IMR-90 (cell line): Measurements from ENCODE around the gene KCNIP3. TPM values are rescaled to one million over a fixed set of nuclear protein-coding genes. Genes with fewer than 3 reads are reported as not detected.

Source experiments
- ATAC-seq: fragments of 200-7000 bp; cut with Tn5 transposase; 2 replicates; pipeline ENCODE4 v1.9.1; 2020; ENCODE audit warnings: low read depth, mild to moderate bottlenecking, moderate library complexity
- BruUV-seq: library from RNA; stranded (reverse); fragments of 400-500 nt; replicated peaks from 2 replicates; lab custom pipeline; 2021; lab: Mats Ljungman, UMichigan
- CTCF ChIA-PET: fragments of 300-600 bp; formaldehyde crosslinking; extraction: SDS; loops from one replicate; lab custom pipeline; 2021; ENCODE audit warnings: antibody characterized with exemption; lab: Yijun Ruan, JAX
- POLR2A ChIA-PET: fragments of 300-600 bp; sonication (Branson Sonifier 250); formaldehyde crosslinking; loops from one replicate; lab custom pipeline; 2022; ENCODE audit warnings: antibody characterized with exemption; ENCODE audit not compliant: unreplicated experiment; lab: Charles Lee
- DNase-seq: peaks from one replicate; pipeline ENCODE4 v3.0.0; 2013
- H2AFZ ChIP-seq: replicated peaks from 2 replicates; pipeline ENCODE3; 2013; ENCODE audit warnings: low read length, mild to moderate bottlenecking; ENCODE audit not compliant: poor library complexity
- H2AK5ac ChIP-seq: 2 replicates; pipeline ENCODE4 v1.6.1; 2013; ENCODE audit warnings: low read depth, low read length, inconsistent platforms
- H2AK9ac ChIP-seq: replicated peaks from 2 replicates; pipeline ENCODE3; 2013; ENCODE audit warnings: mild to moderate bottlenecking, low read depth, low read length, moderate library complexity; ENCODE audit not compliant: poor library complexity
- H2BK120ac ChIP-seq: 2 replicates; pipeline ENCODE4 v1.6.1; 2013; ENCODE audit warnings: low read depth, low read length, inconsistent platforms
- H2BK15ac ChIP-seq: 3 replicates; pipeline ENCODE4 v1.6.1; 2013; ENCODE audit warnings: low read depth, low read length, inconsistent platforms
- H2BK20ac ChIP-seq: 2 replicates; pipeline ENCODE4 v1.6.1; 2013; ENCODE audit warnings: low read depth, mild to moderate bottlenecking, inconsistent platforms, low read length, moderate library complexity
- H2BK5ac ChIP-seq: 2 replicates; pipeline ENCODE4 v1.6.1; 2013; ENCODE audit warnings: mild to moderate bottlenecking, low read depth, low read length, inconsistent platforms; ENCODE audit not compliant: poor library complexity, severe bottlenecking
- H3K14ac ChIP-seq: replicated peaks from 2 replicates; pipeline ENCODE4 v1.6.1; 2013; ENCODE audit warnings: low read depth, low read length, inconsistent platforms
- H3K18ac ChIP-seq: 2 replicates; pipeline ENCODE4 v1.6.1; 2013; ENCODE audit warnings: low read depth, low read length, control low read depth
- H3K23ac ChIP-seq: 2 replicates; pipeline ENCODE4 v1.6.1; 2013; ENCODE audit warnings: low read depth, low read length, inconsistent platforms
- H3K27ac ChIP-seq: 2 replicates; pipeline ENCODE4 v1.5.1; 2013; ENCODE audit warnings: mild to moderate bottlenecking, control low read depth, low read length; ENCODE audit not compliant: insufficient read depth
- H3K27me3 ChIP-seq: 2 replicates; pipeline ENCODE4 v1.6.1; 2013; ENCODE audit warnings: low read length; ENCODE audit not compliant: control insufficient read depth, insufficient read depth
- H3K36me3 ChIP-seq: 2 replicates; pipeline ENCODE4 v1.6.1; 2013; ENCODE audit warnings: low read length, mixed read lengths; ENCODE audit not compliant: control insufficient read depth, insufficient read depth
- H3K4ac ChIP-seq: 2 replicates; pipeline ENCODE4 v1.6.1; 2013; ENCODE audit warnings: low read depth, low read length, inconsistent platforms
- H3K4me1 ChIP-seq: 2 replicates; pipeline ENCODE4 v1.6.1; 2013; ENCODE audit warnings: low read length, mixed read lengths; ENCODE audit not compliant: control insufficient read depth, insufficient read depth
- H3K4me2 ChIP-seq: 2 replicates; pipeline ENCODE4 v1.6.1; 2013; ENCODE audit warnings: low read depth, mild to moderate bottlenecking, control low read depth, low read length, moderate library complexity
- H3K4me3 ChIP-seq: 2 replicates; pipeline ENCODE4 v1.5.1; 2013; ENCODE audit warnings: low read depth, mild to moderate bottlenecking, control low read depth, low read length, moderate library complexity; ENCODE audit not compliant: insufficient read depth
- H3K56ac ChIP-seq: 2 replicates; pipeline ENCODE4 v1.6.1; 2013; ENCODE audit warnings: low read length, inconsistent platforms; ENCODE audit not compliant: insufficient read depth; ENCODE audit errors: extremely low read depth
- H3K79me1 ChIP-seq, 2 experiments: 2 replicates each; pipeline ENCODE4 v1.6.1; 2013; ENCODE audit warnings: low read length in 2 of 2, inconsistent platforms in 1 of 2, low read depth in 1 of 2
- H3K9ac ChIP-seq: 2 replicates; pipeline ENCODE4 v1.6.1; 2013; ENCODE audit warnings: low read depth, low read length, control low read depth
- H3K9me1 ChIP-seq: 2 replicates; pipeline ENCODE4 v1.6.1; 2013; ENCODE audit warnings: low read length, inconsistent platforms; ENCODE audit not compliant: insufficient read depth
- H3K9me3 ChIP-seq: 2 replicates; pipeline ENCODE4 v1.6.1; 2013; ENCODE audit warnings: low read length; ENCODE audit not compliant: control insufficient read depth, insufficient read depth
- H4K20me1 ChIP-seq: 2 replicates; pipeline ENCODE4 v1.6.1; 2013; ENCODE audit warnings: low read length, inconsistent platforms; ENCODE audit not compliant: insufficient read depth
- H4K5ac ChIP-seq: 2 replicates; pipeline ENCODE4 v1.6.1; 2013; ENCODE audit warnings: mild to moderate bottlenecking, low read depth, low read length, control low read depth
- H4K8ac ChIP-seq, 2 experiments: 2 replicates each; pipeline ENCODE4 v1.6.1; 2013; ENCODE audit warnings: low read depth in 2 of 2, low read length in 2 of 2, control low read depth in 1 of 2, inconsistent platforms in 1 of 2
- H4K91ac ChIP-seq: 2 replicates; pipeline ENCODE4 v1.6.1; 2013; ENCODE audit warnings: low read depth, low read length, inconsistent platforms; ENCODE audit not compliant: insufficient read depth
- CHD1 ChIP-seq: IDR thresholded peaks from 2 replicates; pipeline ENCODE4 v1.6.1; 2012; ENCODE audit warnings: low read depth, low read length, improper control_type of control experiment
- ELK1 ChIP-seq: fragments of 150-350 bp; IDR thresholded peaks from 2 replicates; pipeline ENCODE4 v1.6.1; 2016; ENCODE audit warnings: low read depth, mild to moderate bottlenecking, low read length, moderate library complexity, borderline replicate concordance
- FOS ChIP-seq: fragments of 150-350 bp; IDR thresholded peaks from 2 replicates; pipeline ENCODE4 v1.6.1; 2016; ENCODE audit warnings: low read depth, low read length
- MXI1 ChIP-seq: IDR thresholded peaks from 2 replicates; pipeline ENCODE4 v1.6.1; 2012; ENCODE audit warnings: low read depth, mild to moderate bottlenecking, low read length, moderate library complexity, borderline replicate concordance
- POLR2A ChIP-seq: IDR thresholded peaks from 2 replicates; pipeline ENCODE4 v1.6.1; 2012; ENCODE audit warnings: mild to moderate bottlenecking, low read depth, low read length
- SMC3 ChIP-seq: fragments of 150-350 bp; IDR thresholded peaks from 2 replicates; pipeline ENCODE4 v1.6.1; 2016; ENCODE audit warnings: low read depth, mild to moderate bottlenecking, antibody characterized with exemption, low read length, moderate library complexity
- WGBS, 2 experiments: methylation state at CpG; one replicate each; pipeline versions ENCODE4 v1.1.5 to v1.1.7; 2013; ENCODE audit warnings: missing lambda C conversion rate in 2 of 2; ENCODE audit not compliant: insufficient read length in 1 of 2; ENCODE audit errors: extremely low coverage in 2 of 2; 5-methylcytosine and 5-hydroxymethylcytosine counted together
- dilution Hi-C: fragments of 300-500 bp; cut with HindIII; formaldehyde crosslinking; loops from one replicate; pipeline ENCODE4 v1.14.3; 2018; ENCODE audit warnings: low sequenced_read_pairs; ENCODE audit not compliant: unreplicated experiment
- in situ Hi-C: fragments of 300-500 bp; cut with MboI; formaldehyde crosslinking; loops from 3 replicates; pipeline ENCODE4 v1.14.3; 2019; ENCODE audit warnings: low sequenced_read_pairs, inconsistent platforms, mixed read lengths
- intact Hi-C: fragments of 100-400 bp; cut with micrococcal nuclease; formaldehyde crosslinking; loops from 2 replicates; pipeline ENCODE4 v1.10.0; 2022
- polyA plus RNA-seq, 3 experiments: library from polyadenylated mRNA; depleted of rRNA; stranded (reverse); fragments of >200 nt; gene quantifications; 2 replicates each; pipeline ENCODE4 v1.2.3, GENCODE V29; 2012; ENCODE audit warnings: low replicate concordance in 1 of 3
- total RNA-seq: library from RNA; depleted of rRNA; stranded (reverse); fragments of >200 nt; gene quantifications from 2 replicates; pipeline ENCODE4 v1.2.3, GENCODE V29; 2012

Gene KCNIP3
- total and polyA plus RNA-seq, 2 of the 4 experiments (the other 2 are of a cell fraction): 0.72 to 1.4 TPM

GRCh38 chr2:95309599-95309998 is 12.5 kb downstream of the KCNIP3 start:
- no peak overlapping the region for H2BK120ac ChIP-seq
- WGBS, 2 experiments: no CpG with 5 or more reads among the region's 8 CpGs
- in situ Hi-C loops: no loop called here

More at GRCh38 chr2:95309599-95309998, 12.5 kb downstream of the KCNIP3 start:
- Histone ChIP-seq H4K20me1 (no peaks in the 10 kb centered on the region), H4K5ac (no peak overlapping the region), H2BK20ac (no peak overlapping the region), H2AK5ac (no peak overlapping the region), H3K4me3 (no peak overlapping the region), H3K4me2 (no peak overlapping the region), H3K79me1 (no peaks in the 10 kb centered on the region), H3K14ac (no peak overlapping the region), H3K9me3 (no peaks in the 10 kb centered on the region), H3K9ac (no peak overlapping the region), H2BK5ac (no peak overlapping the region), H3K4ac (no peak overlapping the region), H3K27ac (no peak overlapping the region), H3K4me1 (no peaks in the 10 kb centered on the region), H3K9me1 (no peaks in the 10 kb centered on the region), H3K36me3 (no peaks in the 10 kb centered on the region), H2AK9ac (no peak overlapping the region), H2AFZ (no peak overlapping the region), H4K91ac (no peak overlapping the region), H3K27me3 (peaks cover 16% of the 10 kb centered on the region), H3K56ac (no peak overlapping the region), H3K18ac (no peak overlapping the region), H3K23ac (no peak overlapping the region), H2BK15ac (no peak overlapping the region), H4K8ac (no peak overlapping the region)
- no peak for TF ChIP-seq FOS
- no peak for TF ChIP-seq SMC3
- TF ChIP-seq CHD1: no peak
- TF ChIP-seq MXI1: no peak
- no peak for TF ChIP-seq POLR2A
- TF ChIP-seq ELK1: no peak
- CTCF ChIA-PET: no interaction called here
- no peak for DNase-seq
- BruUV-seq: no TSS peak
- dilution Hi-C loops: no loop called here
- POLR2A ChIA-PET: no interaction called here
- intact Hi-C loops: no loop called here
- ATAC-seq: no peak; the same call in 1 of the 2 replicates
